Fibroblast of lung (primary cell): ENCODE data around the gene RUBCN. TPM values are rescaled to one million over a fixed set of nuclear protein-coding genes. Genes with fewer than 3 reads are reported as not detected.
"Not testable (repeated sequence)": the region's sequence is repeated elsewhere in the genome, so short reads cannot be mapped to it uniquely, and the experiment has no call there.

Source experiments
- DNase-seq, 2 donors: peaks; one replicate each; pipeline versions ENCODE4 v3.0.0 to v3.0.0-alpha.2; 2010; ENCODE audit warnings: low read depth in 2 of 2
- H2AFZ ChIP-seq: 2 replicates; pipeline ENCODE4 v1.5.1; 2012; ENCODE audit warnings: low read length, control low read depth, inconsistent platforms
- H3K27ac ChIP-seq: 2 replicates; pipeline ENCODE4 v1.5.1; 2011; ENCODE audit warnings: low read length, control low read depth; ENCODE audit not compliant: insufficient read depth
- H3K27me3 ChIP-seq: 2 replicates; pipeline ENCODE4 v1.5.1; 2011; ENCODE audit warnings: mild to moderate bottlenecking, low read length; ENCODE audit not compliant: control insufficient read depth, insufficient read depth
- H3K36me3 ChIP-seq: 2 replicates; pipeline ENCODE4 v1.5.1; 2011; ENCODE audit warnings: low read length; ENCODE audit not compliant: control insufficient read depth, insufficient read depth
- H3K4me1 ChIP-seq: 2 replicates; pipeline ENCODE4 v1.5.1; 2011; ENCODE audit warnings: low read length; ENCODE audit not compliant: control insufficient read depth, insufficient read depth; ENCODE audit errors: extremely low read depth
- H3K4me2 ChIP-seq: 2 replicates; pipeline ENCODE4 v1.5.1; 2011; ENCODE audit warnings: low read length, control low read depth; ENCODE audit not compliant: insufficient read depth; ENCODE audit errors: extremely low read depth
- H3K4me3 ChIP-seq, 4 experiments: fragments of 200-600 bp in 1 of 4; sonication (generic) in 1 of 4; replicated peaks in 1 of 4; 2 replicates each; pipeline ENCODE4 v1.5.1; 2011 to 2016; ENCODE audit warnings: low read length in 4 of 4, low read depth in 3 of 4, mild to moderate bottlenecking in 3 of 4, control low read depth in 2 of 4, inconsistent platforms in 1 of 4, mixed read lengths in 1 of 4; ENCODE audit not compliant: insufficient read depth in 1 of 4; ENCODE audit errors: control extremely low read depth in 1 of 4
- H3K79me2 ChIP-seq: 2 replicates; pipeline ENCODE4 v1.5.1; 2012; ENCODE audit warnings: mild to moderate bottlenecking, low read length, inconsistent platforms; ENCODE audit not compliant: control insufficient read depth, insufficient read depth
- H3K9ac ChIP-seq: 2 replicates; pipeline ENCODE4 v1.5.1; 2011; ENCODE audit warnings: mild to moderate bottlenecking, low read length, control low read depth; ENCODE audit not compliant: insufficient read depth
- H3K9me3 ChIP-seq: 2 replicates; pipeline ENCODE4 v1.5.1; 2012; ENCODE audit warnings: low read depth, low read length; ENCODE audit not compliant: control insufficient read depth, insufficient read depth
- H4K20me1 ChIP-seq: 2 replicates; pipeline ENCODE4 v1.5.1; 2011; ENCODE audit warnings: low read length; ENCODE audit not compliant: control insufficient read depth, insufficient read depth; ENCODE audit errors: extremely low read depth
- CTCF ChIP-seq, 2 donors: IDR thresholded peaks in 1 of 2; conservative IDR thresholded peaks in 1 of 2; 1 replicate in 1 of 2; 2 replicates in 1 of 2; pipeline ENCODE4 v1.5.1; 2011 to 2012; ENCODE audit warnings: low read length in 2 of 2, control low read depth in 1 of 2, inconsistent platforms in 1 of 2, low read depth in 1 of 2, mild to moderate bottlenecking in 1 of 2
- EZH2 ChIP-seq: IDR thresholded peaks from 2 replicates; pipeline ENCODE4 v1.5.1; 2012; ENCODE audit warnings: low read length, control low read depth, mild to moderate bottlenecking; ENCODE audit errors: missing control alignments
- polyA plus RNA-seq, 2 donors: library from polyadenylated mRNA; depleted of rRNA in 1 of 2; stranded (reverse) in 1 of 2; unstranded in 1 of 2; fragments of >200 nt; gene quantifications; 2 replicates each; pipeline ENCODE4 v1.2.1, GENCODE V29; 2011 to 2012; ENCODE audit warnings: missing spikeins in 1 of 2
- total RNA-seq: library from RNA; depleted of rRNA; stranded (reverse); fragments of >200 nt; gene quantifications from 2 replicates; pipeline ENCODE4 v1.2.1, GENCODE V29; 2014

The RUBCN gene
- total and polyA plus RNA-seq, 2 donors (not counting 1 experiment from before 2014, with no cell fraction given): 13.0 to 15.2 TPM

- H3K4me1 ChIP-seq: no peaks in the 10 kb centered on the region
- no peak for DNase-seq
- no peak overlapping the region for H2AFZ ChIP-seq
- H3K9ac ChIP-seq: no peak overlapping the region
- no peaks in the 10 kb centered on the region for H4K20me1 ChIP-seq
- H3K79me2 ChIP-seq: peaks cover 22% of the 10 kb centered on the region
- no peak overlapping the region for H3K4me3 ChIP-seq
- H3K9me3 ChIP-seq: no peaks in the 10 kb centered on the region
- TF ChIP-seq CTCF (conservative IDR thresholded peaks at IDR 0.05 in 1 of 2, IDR thresholded peaks at IDR 0.05 in 1 of 2; ENCODE audit: low read depth in 1 of 2, low read length in 2 of 2): no peak
- H3K27me3 ChIP-seq: no peaks in the 10 kb centered on the region
- H3K27ac ChIP-seq: no peak overlapping the region
- no peaks in the 10 kb centered on the region for H3K36me3 ChIP-seq
- no peak overlapping the region for H3K4me2 ChIP-seq
Measured at GRCh38 chr3:197728487-197728886, 8.2 kb downstream of the RUBCN start.

- not testable (repeated sequence) for H3K4me3 ChIP-seq, H3K27ac ChIP-seq, DNase-seq, H3K9ac ChIP-seq, H2AFZ ChIP-seq, H3K27me3 ChIP-seq, H3K4me2 ChIP-seq, H3K36me3 ChIP-seq, H3K4me1 ChIP-seq, H4K20me1 ChIP-seq, H3K9me3 ChIP-seq
- H3K79me2 ChIP-seq: peaks cover 20% of the 10 kb centered on the region
Measured at GRCh38 chr3:197727878-197728277, 8.8 kb downstream of the RUBCN start.

GRCh38 chr3:197722734-197723133 lies 14.0 kb downstream of the RUBCN start:
- no peak for TF ChIP-seq CTCF (conservative IDR thresholded peaks at IDR 0.05 in 1 of 2, IDR thresholded peaks at IDR 0.05 in 1 of 2; ENCODE audit: low read depth in 1 of 2, low read length in 2 of 2)
- TF ChIP-seq EZH2: no peak

GRCh38 chr3:197720694-197721093 lies 16.0 kb downstream of the RUBCN start:
- no peak overlapping the region for H3K9ac ChIP-seq
- DNase-seq: no peak
- H3K4me2 ChIP-seq: no peak overlapping the region
- no peak overlapping the region for H3K27ac ChIP-seq
- H3K36me3 ChIP-seq: no peaks in the 10 kb centered on the region
- H3K27me3 ChIP-seq: no peaks in the 10 kb centered on the region
- H3K4me3 ChIP-seq: no peak overlapping the region
- H3K4me1 ChIP-seq: peaks cover 3% of the 10 kb centered on the region
- H4K20me1 ChIP-seq: no peaks in the 10 kb centered on the region
- no peaks in the 10 kb centered on the region for H3K9me3 ChIP-seq
- TF ChIP-seq CTCF (conservative IDR thresholded peaks at IDR 0.05 in 1 of 2, IDR thresholded peaks at IDR 0.05 in 1 of 2; ENCODE audit: low read depth in 1 of 2, low read length in 2 of 2) (no peak), EZH2 (no peak)
- peaks cover 15% of the 10 kb centered on the region for H3K79me2 ChIP-seq
- no peak overlapping the region for H2AFZ ChIP-seq

More at GRCh38 chr3:197722734-197723133, 14.0 kb downstream of the RUBCN start:
- Histone ChIP-seq H3K9me3 (no peaks in the 10 kb centered on the region), H3K4me2 (no peak overlapping the region), H3K79me2 (peaks cover 16% of the 10 kb centered on the region), H3K4me3 (no peak overlapping the region), H3K36me3 (no peaks in the 10 kb centered on the region), H2AFZ (no peak overlapping the region), H3K27ac (no peak overlapping the region), H4K20me1 (no peaks in the 10 kb centered on the region), H3K27me3 (no peaks in the 10 kb centered on the region), H3K4me1 (peaks cover 3% of the 10 kb centered on the region), H3K9ac (no peak overlapping the region)
- DNase-seq: no peak
